HEK293T (cell line): ENCODE results near the gene MRPS5.

Experiments
- ELF4 ChIP-seq: fragments of 450-650 bp; IDR thresholded peaks from 2 replicates; pipeline ENCODE4 v1.6.1; 2017; ENCODE audit warnings: antibody characterized with exemption
- HDGF ChIP-seq: fragments of 450-650 bp; IDR thresholded peaks from 2 replicates; pipeline ENCODE4 v1.6.1; 2017; ENCODE audit warnings: antibody characterized with exemption, borderline replicate concordance

GRCh38 chr2:95044601-95045000, 77.0 kb downstream of the MRPS5 start:
- TF ChIP-seq HDGF: no peak
- no peak for TF ChIP-seq ELF4
